HG02759 (cell line): ENCODE results near the gene MRPS11.
"Not testable (repeated sequence)": the region's sequence is repeated elsewhere in the genome, so short reads cannot be mapped to it uniquely, and the experiment has no call there.

Source experiments
- ATAC-seq: cut with Tn5 transposase; IDR thresholded peaks from one replicate; pipeline ENCODE4 v1.9.1; 2021; ENCODE audit warnings: mild to moderate bottlenecking, moderate library complexity; ENCODE audit not compliant: unreplicated experiment

Gene MRPS11

GRCh38 chr15:88454867-88455810, 12.4 kb upstream of the MRPS11 start:
- ATAC-seq = peak; percentile 94

GRCh38 chr15:88456733-88457132, 10.8 kb upstream of the MRPS11 start:
- ATAC-seq = no peak

GRCh38 chr15:88463870-88464532, 3.5 kb upstream of the MRPS11 start:
- no peak for ATAC-seq

- ATAC-seq = no peak
Measured at GRCh38 chr15:88465633-88466224, 1.8 kb upstream of the MRPS11 start.

- no peak for ATAC-seq
Measured at GRCh38 chr15:88467935-88468528, 524 bp downstream of the MRPS11 start.

- not testable (repeated sequence) for ATAC-seq
Measured at GRCh38 chr15:88468721-88469120, 1.2 kb downstream of the MRPS11 start.

- ATAC-seq = no peak
Measured at GRCh38 chr15:88469321-88469720, 1.8 kb downstream of the MRPS11 start.

- ATAC-seq = no peak
Measured at GRCh38 chr15:88470625-88471372, 3.3 kb downstream of the MRPS11 start.

GRCh38 chr15:88472225-88472624, 4.7 kb downstream of the MRPS11 start:
- no peak for ATAC-seq

GRCh38 chr15:88473661-88474293, 6.3 kb downstream of the MRPS11 start:
- not testable (repeated sequence) for ATAC-seq

GRCh38 chr15:88476635-88477060, 9.1 kb downstream of the MRPS11 start:
- ATAC-seq = no peak

- no peak for ATAC-seq
Measured at GRCh38 chr15:88477126-88477525, 9.6 kb downstream of the MRPS11 start.

- no peak for ATAC-seq
Measured at GRCh38 chr15:88477904-88478303, 10.4 kb downstream of the MRPS11 start.

GRCh38 chr15:88479169-88479568, 11.7 kb downstream of the MRPS11 start:
- ATAC-seq = no peak

- no peak for ATAC-seq
Measured at GRCh38 chr15:88480981-88481380, 13.5 kb downstream of the MRPS11 start.

- ATAC-seq = no peak
Measured at GRCh38 chr15:88482263-88482662, 14.8 kb downstream of the MRPS11 start.

GRCh38 chr15:88484682-88485331, 17.3 kb downstream of the MRPS11 start:
- ATAC-seq = no peak

- ATAC-seq = no peak
Measured at GRCh38 chr15:88487178-88487795, 19.8 kb downstream of the MRPS11 start.
